ENCODE data around the gene BIRC2.

DNA sequence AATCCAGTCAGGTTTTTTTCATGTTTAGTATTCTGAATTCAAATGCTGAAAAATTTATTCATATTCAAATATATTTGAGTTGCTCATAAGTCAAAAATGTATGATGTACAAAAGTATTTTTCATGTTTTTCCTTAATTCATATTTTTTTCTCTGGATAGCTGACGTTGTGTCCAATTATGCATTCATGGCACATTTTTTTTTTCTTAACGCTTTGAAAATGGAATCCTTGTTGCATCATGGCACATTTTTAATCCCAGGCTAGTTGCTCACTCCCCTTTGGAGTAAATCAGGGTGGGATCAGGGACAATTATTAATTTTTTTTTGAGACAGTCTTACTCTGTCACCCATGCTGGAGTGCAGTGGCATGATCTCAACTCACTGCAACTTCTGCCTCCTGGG lies 15.7 kb upstream of the BIRC2 start:
- TF ChIP-seq CTCF (IDR thresholded peaks at IDR 0.05): no peak
- TF ChIP-seq ZFX (IDR thresholded peaks at IDR 0.05; ENCODE audit: borderline replicate concordance): no peak
